Panc1 (cell line): Measurements from ENCODE around the gene CAMK4.

Experiments used
- CTCF ChIP-seq: fragments of 450-650 bp; IDR thresholded peaks from 2 replicates; pipeline ENCODE4 v1.5.1; 2017; ENCODE audit warnings: mild to moderate bottlenecking
- SIN3A ChIP-seq: IDR thresholded peaks from 2 replicates; pipeline ENCODE4 v1.6.1; 2012; ENCODE audit warnings: low read depth, mild to moderate bottlenecking, low read length, moderate library complexity, borderline replicate concordance; ENCODE audit not compliant: insufficient read depth

- TF ChIP-seq CTCF, result no peak
- TF ChIP-seq SIN3A, result no peak
Observed at GRCh38 chr5:111367115-111367514, 142.9 kb downstream of the CAMK4 start.
